ENCODE data around the gene YTHDC1.

YTHDC1 gene

GRCh38 chr4:68369142-68369805, 19.4 kb upstream of the YTHDC1 start:
- CTCF ChIA-PET = no interaction called here
- DNase-seq (ENCODE audit: extremely low spot score) = no peak

GRCh38 chr4:68368691-68369131, 18.8 kb upstream of the YTHDC1 start:
- no peak for TF ChIP-seq PKNOX1 (IDR thresholded peaks at IDR 0.05)
- TF ChIP-seq FOXK2 (IDR thresholded peaks at IDR 0.05) = no peak
- no peak for TF ChIP-seq SP1 (IDR thresholded peaks at IDR 0.05)
- TF ChIP-seq ZNF384 (IDR thresholded peaks at IDR 0.05) = no peak
- TF ChIP-seq NFRKB (IDR thresholded peaks at IDR 0.05) = no peak
- no peak for TF ChIP-seq ELF4 (IDR thresholded peaks at IDR 0.05)
- no peak for TF ChIP-seq HDGF (IDR thresholded peaks at IDR 0.05; ENCODE audit: borderline replicate concordance)
- TF ChIP-seq L3MBTL2 (conservative IDR thresholded peaks at IDR 0.05) = no peak
- TF ChIP-seq FOXA1 (IDR thresholded peaks at IDR 0.05) = no peak
- TF ChIP-seq BHLHE40 (IDR thresholded peaks at IDR 0.05; ENCODE audit: borderline replicate concordance) = no peak
- TF ChIP-seq ARNT (IDR thresholded peaks at IDR 0.05) = no peak
- TF ChIP-seq TARDBP (IDR thresholded peaks at IDR 0.05) = no peak
- TF ChIP-seq FOXM1 (IDR thresholded peaks at IDR 0.05; ENCODE audit: borderline replicate concordance) = no peak
- no peak for TF ChIP-seq CTBP1 (IDR thresholded peaks at IDR 0.05; ENCODE audit: borderline replicate concordance)
- TF ChIP-seq SUZ12 (IDR thresholded peaks at IDR 0.05) = no peak
- no peak for TF ChIP-seq LEF1 (IDR thresholded peaks at IDR 0.05; ENCODE audit: borderline replicate concordance)
- ChIA-PET POLR2A (no interaction called here), CTCF (no interaction called here)
- no peak for DNase-seq (ENCODE audit: extremely low spot score)

More at GRCh38 chr4:68369142-68369805, 19.4 kb upstream of the YTHDC1 start:
- no peak for TF ChIP-seq FOXM1 (IDR thresholded peaks at IDR 0.05; ENCODE audit: borderline replicate concordance)
- no peak for TF ChIP-seq ZNF384 (IDR thresholded peaks at IDR 0.05)
- no peak for TF ChIP-seq NFRKB (IDR thresholded peaks at IDR 0.05)
- no peak for TF ChIP-seq LEF1 (IDR thresholded peaks at IDR 0.05; ENCODE audit: borderline replicate concordance)
- no peak for TF ChIP-seq SP1 (IDR thresholded peaks at IDR 0.05)
- TF ChIP-seq L3MBTL2 (conservative IDR thresholded peaks at IDR 0.05) = no peak
- no peak for TF ChIP-seq SUZ12 (IDR thresholded peaks at IDR 0.05)
- TF ChIP-seq ELF4 (IDR thresholded peaks at IDR 0.05) = no peak
- TF ChIP-seq CTBP1 (IDR thresholded peaks at IDR 0.05; ENCODE audit: borderline replicate concordance) = no peak
- no peak for TF ChIP-seq TARDBP (IDR thresholded peaks at IDR 0.05)
- TF ChIP-seq FOXA1 (IDR thresholded peaks at IDR 0.05) = no peak
- no peak for TF ChIP-seq HDGF (IDR thresholded peaks at IDR 0.05; ENCODE audit: borderline replicate concordance)
- TF ChIP-seq ARNT (IDR thresholded peaks at IDR 0.05) = no peak
- no peak for TF ChIP-seq BHLHE40 (IDR thresholded peaks at IDR 0.05; ENCODE audit: borderline replicate concordance)
- POLR2A ChIA-PET = no interaction called here

GRCh38 chr4:68367835-68368234, 17.9 kb upstream of the YTHDC1 start:
- POLR2A ChIA-PET = no interaction called here
- CTCF ChIA-PET = no interaction called here
- no peak for TF ChIP-seq L3MBTL2 (conservative IDR thresholded peaks at IDR 0.05)
- TF ChIP-seq FOXM1 (IDR thresholded peaks at IDR 0.05; ENCODE audit: borderline replicate concordance) = no peak
- TF ChIP-seq ZNF384 (IDR thresholded peaks at IDR 0.05) = no peak
- TF ChIP-seq BHLHE40 (IDR thresholded peaks at IDR 0.05; ENCODE audit: borderline replicate concordance) = no peak
- TF ChIP-seq NFRKB (IDR thresholded peaks at IDR 0.05) = no peak
- TF ChIP-seq ELF4 (IDR thresholded peaks at IDR 0.05) = no peak
- no peak for TF ChIP-seq FOXA1 (IDR thresholded peaks at IDR 0.05)
- TF ChIP-seq PKNOX1 (IDR thresholded peaks at IDR 0.05) = no peak
- no peak for TF ChIP-seq TARDBP (IDR thresholded peaks at IDR 0.05)
- TF ChIP-seq SUZ12 (IDR thresholded peaks at IDR 0.05) = no peak
- TF ChIP-seq HDGF (IDR thresholded peaks at IDR 0.05; ENCODE audit: borderline replicate concordance) = no peak
- TF ChIP-seq LEF1 (IDR thresholded peaks at IDR 0.05; ENCODE audit: borderline replicate concordance) = no peak
- no peak for TF ChIP-seq SP1 (IDR thresholded peaks at IDR 0.05)
- TF ChIP-seq CTBP1 (IDR thresholded peaks at IDR 0.05; ENCODE audit: borderline replicate concordance) = no peak
- no peak for TF ChIP-seq ARNT (IDR thresholded peaks at IDR 0.05)
- no peak for TF ChIP-seq FOXK2 (IDR thresholded peaks at IDR 0.05)
- DNase-seq (ENCODE audit: extremely low spot score) = no peak

- no peak for DNase-seq (ENCODE audit: extremely low spot score)
- CTCF ChIA-PET = no interaction called here
- POLR2A ChIA-PET = no interaction called here
- TF ChIP-seq FOXK2 (IDR thresholded peaks at IDR 0.05) = no peak
- TF ChIP-seq FOXA1 (IDR thresholded peaks at IDR 0.05) = no peak
- TF ChIP-seq CTBP1 (IDR thresholded peaks at IDR 0.05; ENCODE audit: borderline replicate concordance) = no peak
- no peak for TF ChIP-seq ARNT (IDR thresholded peaks at IDR 0.05)
- TF ChIP-seq ELF4 (IDR thresholded peaks at IDR 0.05) = no peak
- no peak for TF ChIP-seq HDGF (IDR thresholded peaks at IDR 0.05; ENCODE audit: borderline replicate concordance)
- no peak for TF ChIP-seq NFRKB (IDR thresholded peaks at IDR 0.05)
- no peak for TF ChIP-seq PKNOX1 (IDR thresholded peaks at IDR 0.05)
- TF ChIP-seq L3MBTL2 (conservative IDR thresholded peaks at IDR 0.05) = no peak
- no peak for TF ChIP-seq TARDBP (IDR thresholded peaks at IDR 0.05)
- no peak for TF ChIP-seq SUZ12 (IDR thresholded peaks at IDR 0.05)
- TF ChIP-seq SP1 (IDR thresholded peaks at IDR 0.05) = no peak
- TF ChIP-seq LEF1 (IDR thresholded peaks at IDR 0.05; ENCODE audit: borderline replicate concordance) = no peak
- no peak for TF ChIP-seq FOXM1 (IDR thresholded peaks at IDR 0.05; ENCODE audit: borderline replicate concordance)
These were observed 16.7 kb upstream of the YTHDC1 start for GRCh38 chr4:68366600-68366999.

- no peak for TF ChIP-seq FOXK2 (IDR thresholded peaks at IDR 0.05)
- TF ChIP-seq CTBP1 (IDR thresholded peaks at IDR 0.05; ENCODE audit: borderline replicate concordance) = no peak
- no peak for TF ChIP-seq LEF1 (IDR thresholded peaks at IDR 0.05; ENCODE audit: borderline replicate concordance)
- TF ChIP-seq NFRKB (IDR thresholded peaks at IDR 0.05) = no peak
- no peak for TF ChIP-seq FOXA1 (IDR thresholded peaks at IDR 0.05)
- TF ChIP-seq ELF4 (IDR thresholded peaks at IDR 0.05) = no peak
- TF ChIP-seq HDGF (IDR thresholded peaks at IDR 0.05; ENCODE audit: borderline replicate concordance) = no peak
- no peak for TF ChIP-seq ARNT (IDR thresholded peaks at IDR 0.05)
- TF ChIP-seq ZNF384 (IDR thresholded peaks at IDR 0.05) = no peak
- TF ChIP-seq TARDBP (IDR thresholded peaks at IDR 0.05) = no peak
- no peak for TF ChIP-seq L3MBTL2 (conservative IDR thresholded peaks at IDR 0.05)
- no peak for TF ChIP-seq SUZ12 (IDR thresholded peaks at IDR 0.05)
- no peak for TF ChIP-seq PKNOX1 (IDR thresholded peaks at IDR 0.05)
- no peak for TF ChIP-seq SP1 (IDR thresholded peaks at IDR 0.05)
- TF ChIP-seq FOXM1 (IDR thresholded peaks at IDR 0.05; ENCODE audit: borderline replicate concordance) = no peak
- no peak for TF ChIP-seq BHLHE40 (IDR thresholded peaks at IDR 0.05; ENCODE audit: borderline replicate concordance)
These were observed 15.2 kb upstream of the YTHDC1 start for GRCh38 chr4:68365068-68365467.

More at GRCh38 chr4:68365068-68365467, 15.2 kb upstream of the YTHDC1 start:
- POLR2A ChIA-PET = no interaction called here
- CTCF ChIA-PET = no interaction called here
- no peak for DNase-seq (ENCODE audit: extremely low spot score)
